Panc1 (cell line): Measurements from ENCODE around the gene CCDC102A.

ENCODE experiments used
- POLR2AphosphoS5 ChIP-seq: IDR thresholded peaks from 2 replicates; pipeline ENCODE4 v1.6.1; 2012; ENCODE audit warnings: mild to moderate bottlenecking, low read depth, low read length, moderate library complexity
- TCF7L2 ChIP-seq: IDR thresholded peaks from 2 replicates; pipeline ENCODE4 v1.6.1; 2011; ENCODE audit warnings: mild to moderate bottlenecking, low read depth, low read length, inconsistent platforms
- TF ChIP-seq, protein P1 (sequence below): fragments of 450-650 bp; IDR thresholded peaks from 2 replicates; pipeline ENCODE4 v1.5.1; 2017; ENCODE audit warnings: mild to moderate bottlenecking

DNA sequence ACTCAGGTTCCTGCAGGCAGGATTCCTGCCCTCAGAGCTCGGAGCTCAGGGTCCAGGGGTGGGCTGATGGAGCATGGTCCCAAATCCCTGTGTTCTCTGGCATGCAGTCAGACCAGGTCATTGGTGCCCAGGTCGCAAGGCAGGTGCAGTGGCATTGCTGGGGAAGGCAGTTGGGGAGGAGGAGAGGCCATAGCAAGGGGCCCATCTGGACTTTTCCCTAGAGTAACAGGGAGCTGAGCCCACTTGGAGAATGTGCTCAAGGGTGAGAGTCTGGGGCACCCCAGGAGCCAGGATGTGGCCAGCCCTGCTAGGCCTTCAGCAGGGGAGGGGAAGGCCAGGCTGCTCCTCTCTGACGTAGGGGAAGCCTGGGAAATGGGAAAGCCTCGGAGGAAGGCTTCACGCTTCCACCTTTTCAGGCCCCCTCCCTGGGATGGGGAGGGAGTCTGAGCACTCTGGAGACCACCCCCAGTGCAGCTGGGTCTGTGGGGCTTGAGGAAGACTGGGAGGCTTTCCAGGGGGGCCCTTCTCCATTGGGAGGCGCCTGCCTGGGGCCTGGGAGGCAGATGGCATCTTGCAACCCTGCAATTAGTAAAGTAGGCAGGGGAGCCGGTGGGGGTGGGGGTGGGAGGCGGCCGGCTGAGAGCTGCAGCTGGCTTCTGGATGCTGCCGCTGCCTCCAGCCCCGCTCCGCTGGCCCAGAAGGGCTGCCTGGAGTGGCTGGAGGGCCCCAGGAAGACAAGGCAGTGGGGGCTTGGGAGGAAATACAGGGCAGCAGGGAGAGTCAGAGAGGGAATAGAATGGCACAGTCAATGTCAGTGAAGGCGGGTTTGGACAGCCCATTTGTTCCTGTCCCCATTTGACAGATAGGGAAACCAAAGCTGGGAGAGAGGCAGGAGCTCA is 29.0 kb downstream of the CCDC102A start:
- TF ChIP-seq, protein P1, sequence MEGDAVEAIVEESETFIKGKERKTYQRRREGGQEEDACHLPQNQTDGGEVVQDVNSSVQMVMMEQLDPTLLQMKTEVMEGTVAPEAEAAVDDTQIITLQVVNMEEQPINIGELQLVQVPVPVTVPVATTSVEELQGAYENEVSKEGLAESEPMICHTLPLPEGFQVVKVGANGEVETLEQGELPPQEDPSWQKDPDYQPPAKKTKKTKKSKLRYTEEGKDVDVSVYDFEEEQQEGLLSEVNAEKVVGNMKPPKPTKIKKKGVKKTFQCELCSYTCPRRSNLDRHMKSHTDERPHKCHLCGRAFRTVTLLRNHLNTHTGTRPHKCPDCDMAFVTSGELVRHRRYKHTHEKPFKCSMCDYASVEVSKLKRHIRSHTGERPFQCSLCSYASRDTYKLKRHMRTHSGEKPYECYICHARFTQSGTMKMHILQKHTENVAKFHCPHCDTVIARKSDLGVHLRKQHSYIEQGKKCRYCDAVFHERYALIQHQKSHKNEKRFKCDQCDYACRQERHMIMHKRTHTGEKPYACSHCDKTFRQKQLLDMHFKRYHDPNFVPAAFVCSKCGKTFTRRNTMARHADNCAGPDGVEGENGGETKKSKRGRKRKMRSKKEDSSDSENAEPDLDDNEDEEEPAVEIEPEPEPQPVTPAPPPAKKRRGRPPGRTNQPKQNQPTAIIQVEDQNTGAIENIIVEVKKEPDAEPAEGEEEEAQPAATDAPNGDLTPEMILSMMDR: no peak
- TF ChIP-seq TCF7L2 (no peak), POLR2AphosphoS5 (no peak)
